Dendritic cell treated with granulocyte-macrophage colony-stimulating factor and Interleukin-4, amounts not matched to agents 40 ng/mL and 50 ng/mL, for 4 days (primary cell): ENCODE data around the gene CENPS.
"Not testable (repeated sequence)": the region's sequence is repeated elsewhere in the genome, so short reads cannot be mapped to it uniquely, and the experiment has no call there.

Experiments
- H3K27ac Mint-ChIP-seq: one replicate; pipeline ENCODE4 v1.8.0; 2022; ENCODE audit warnings: mild to moderate bottlenecking, mixed read lengths
- H3K27me3 Mint-ChIP-seq: one replicate; pipeline ENCODE4 v1.8.0; 2022; ENCODE audit warnings: mild to moderate bottlenecking, mixed read lengths
- H3K36me3 Mint-ChIP-seq: one replicate; pipeline ENCODE4 v1.8.0; 2022; ENCODE audit warnings: low read depth, mixed read lengths
- H3K4me1 Mint-ChIP-seq: one replicate; pipeline ENCODE4 v1.8.0; 2022; ENCODE audit warnings: low read depth, mixed read lengths
- H3K4me3 Mint-ChIP-seq: one replicate; pipeline ENCODE4 v1.8.0; 2022; ENCODE audit warnings: mild to moderate bottlenecking, moderate library complexity, mixed read lengths
- H3K9me3 Mint-ChIP-seq: one replicate; pipeline ENCODE4 v1.8.0; 2022; ENCODE audit warnings: mixed read lengths
- intact Hi-C: fragments of 100-400 bp; cut with micrococcal nuclease; formaldehyde crosslinking; loops from one replicate; pipeline ENCODE4 v1.15.0; 2022

The CENPS gene

DNA sequence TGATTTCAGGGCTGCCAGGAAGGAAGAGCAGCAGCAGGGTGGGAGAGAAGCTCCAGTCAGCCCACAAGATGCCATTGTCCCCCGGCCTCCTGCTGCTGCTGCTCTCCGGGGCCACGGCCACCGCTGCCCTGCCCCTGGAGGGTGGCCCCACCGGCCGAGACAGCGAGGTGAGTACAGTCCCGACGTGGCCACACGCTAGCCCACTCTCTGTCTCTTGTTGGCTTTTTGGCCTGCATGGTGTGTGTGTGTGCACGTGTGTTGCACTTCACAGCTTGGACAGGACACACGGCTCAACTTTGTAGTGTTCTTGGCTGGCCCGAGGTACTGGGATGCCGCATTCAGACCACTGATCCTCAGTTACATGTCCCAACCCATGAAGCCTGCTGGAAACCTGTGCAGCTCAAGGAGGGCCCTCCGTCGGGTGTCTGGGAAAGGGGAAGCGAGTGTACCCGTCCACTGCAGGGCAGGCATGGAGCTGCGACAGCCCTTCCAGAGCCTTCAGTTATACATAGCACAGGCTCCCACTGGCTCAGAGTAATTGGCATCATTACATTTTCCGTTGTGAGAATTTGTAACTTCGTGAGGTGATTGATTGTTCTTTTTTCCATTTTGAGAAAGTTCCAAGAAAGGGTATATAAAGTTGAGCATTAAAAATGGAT lies 20.1 kb downstream of the CENPS start:
- Mint-ChIP-seq H3K27me3 (peaks cover 14% of the 10 kb centered on the region), H3K4me3 (no peak overlapping the region), H3K4me1 (no peaks in the 10 kb centered on the region), H3K27ac (no peak overlapping the region), H3K9me3 (no peaks in the 10 kb centered on the region), H3K36me3 (no peaks in the 10 kb centered on the region)
- intact Hi-C loops: no loop called here

DNA sequence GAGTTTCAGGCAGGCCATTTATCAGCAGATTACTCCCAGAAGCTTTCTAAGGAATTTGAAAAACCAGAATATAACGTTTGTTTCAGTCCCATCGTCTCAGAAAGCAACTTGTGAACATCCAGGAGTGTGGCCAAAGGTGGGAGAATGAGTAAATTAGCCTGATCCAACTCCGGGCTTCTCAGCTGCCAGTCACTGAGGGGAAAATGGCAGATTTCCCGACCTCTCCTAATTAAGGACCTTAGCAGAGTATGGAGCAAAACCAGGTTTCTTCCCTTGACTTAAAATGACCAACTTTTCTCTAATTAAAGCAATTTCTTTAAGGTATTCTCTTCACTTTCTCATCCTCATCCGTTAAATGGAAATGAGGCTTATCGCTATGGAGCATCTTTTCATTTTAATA lies 20.6 kb downstream of the CENPS start:
- intact Hi-C loops: no loop called here
- Mint-ChIP-seq H3K36me3 (peaks cover under 1% of the 10 kb centered on the region), H3K4me3 (no peak overlapping the region), H3K27me3 (peaks cover 14% of the 10 kb centered on the region), H3K27ac (no peak overlapping the region), H3K4me1 (no peaks in the 10 kb centered on the region), H3K9me3 (no peaks in the 10 kb centered on the region)

DNA sequence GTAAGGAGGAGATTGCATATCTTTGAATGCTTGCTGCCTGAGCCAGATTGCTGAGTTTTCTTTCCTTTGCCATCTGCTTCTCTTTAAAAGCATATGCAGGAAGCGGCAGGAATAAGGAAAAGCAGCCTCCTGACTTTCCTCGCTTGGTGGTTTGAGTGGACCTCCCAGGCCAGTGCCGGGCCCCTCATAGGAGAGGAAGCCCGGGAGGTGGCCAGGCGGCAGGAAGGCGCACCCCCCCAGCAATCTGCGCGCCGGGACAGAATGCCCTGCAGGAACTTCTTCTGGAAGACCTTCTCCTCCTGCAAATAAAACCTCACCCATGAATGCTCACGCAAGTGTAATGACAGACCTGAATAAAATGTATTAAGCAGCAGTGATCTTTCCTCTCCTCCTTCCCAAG lies 21.1 kb downstream of the CENPS start:
- peaks cover 5% of the 10 kb centered on the region for H3K36me3 Mint-ChIP-seq
- H3K27me3 Mint-ChIP-seq: peaks cover 14% of the 10 kb centered on the region
- intact Hi-C loops: no loop called here
- no peak overlapping the region for H3K4me3 Mint-ChIP-seq
- H3K4me1 Mint-ChIP-seq: no peaks in the 10 kb centered on the region
- H3K27ac Mint-ChIP-seq: no peak overlapping the region
- H3K9me3 Mint-ChIP-seq: no peaks in the 10 kb centered on the region

DNA sequence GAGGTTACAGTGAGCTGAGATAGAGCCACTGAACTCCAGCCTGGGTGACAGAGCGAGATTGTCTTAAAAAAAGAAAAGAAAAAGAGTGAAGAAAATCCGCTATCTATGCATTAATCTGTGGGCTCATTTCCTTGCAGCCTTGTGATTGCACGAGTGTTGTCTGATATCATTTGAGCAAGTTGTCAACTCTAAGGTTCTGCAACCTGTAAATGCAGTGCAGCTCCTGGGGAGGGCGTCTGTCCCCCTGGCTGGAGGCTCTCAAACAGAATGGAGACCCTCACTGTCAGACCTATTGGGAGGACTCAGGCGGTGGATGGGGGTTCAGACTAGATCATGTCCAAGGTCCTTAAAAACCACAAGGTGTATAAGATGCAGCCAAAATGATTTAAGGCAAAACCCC lies 25.8 kb downstream of the CENPS start:
- H3K27me3 Mint-ChIP-seq: peaks cover 8% of the 10 kb centered on the region
- H3K9me3 Mint-ChIP-seq: no peaks in the 10 kb centered on the region
- peaks cover 31% of the 10 kb centered on the region for H3K36me3 Mint-ChIP-seq
- intact Hi-C loops: no loop called here
- no peak overlapping the region for H3K27ac Mint-ChIP-seq
- no peak overlapping the region for H3K4me3 Mint-ChIP-seq
- H3K4me1 Mint-ChIP-seq: no peaks in the 10 kb centered on the region

DNA sequence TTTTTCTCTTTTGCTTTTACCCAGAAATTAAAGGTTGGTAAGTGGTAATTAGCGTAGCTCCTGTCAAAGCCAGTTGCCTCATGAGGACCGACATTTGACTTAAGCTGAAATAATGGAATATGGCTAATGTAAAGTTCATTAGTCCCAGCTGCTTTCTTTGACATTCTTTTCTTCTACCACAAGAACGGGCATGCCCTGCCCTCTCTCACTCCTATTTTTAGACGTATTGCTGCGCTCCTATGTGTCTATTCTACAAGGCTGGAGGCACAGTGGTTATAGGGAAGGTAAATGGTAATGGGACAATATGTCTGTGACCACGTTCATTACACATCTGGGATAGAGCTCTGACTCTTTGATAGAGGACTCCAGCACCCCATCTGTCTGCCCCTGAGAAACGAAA lies 26.4 kb downstream of the CENPS start:
- H3K4me3 Mint-ChIP-seq: no peak overlapping the region
- H3K4me1 Mint-ChIP-seq: no peaks in the 10 kb centered on the region
- intact Hi-C loops: no loop called here
- peaks cover 37% of the 10 kb centered on the region for H3K36me3 Mint-ChIP-seq
- no peaks in the 10 kb centered on the region for H3K9me3 Mint-ChIP-seq
- no peak overlapping the region for H3K27ac Mint-ChIP-seq
- peaks cover 2% of the 10 kb centered on the region for H3K27me3 Mint-ChIP-seq

DNA sequence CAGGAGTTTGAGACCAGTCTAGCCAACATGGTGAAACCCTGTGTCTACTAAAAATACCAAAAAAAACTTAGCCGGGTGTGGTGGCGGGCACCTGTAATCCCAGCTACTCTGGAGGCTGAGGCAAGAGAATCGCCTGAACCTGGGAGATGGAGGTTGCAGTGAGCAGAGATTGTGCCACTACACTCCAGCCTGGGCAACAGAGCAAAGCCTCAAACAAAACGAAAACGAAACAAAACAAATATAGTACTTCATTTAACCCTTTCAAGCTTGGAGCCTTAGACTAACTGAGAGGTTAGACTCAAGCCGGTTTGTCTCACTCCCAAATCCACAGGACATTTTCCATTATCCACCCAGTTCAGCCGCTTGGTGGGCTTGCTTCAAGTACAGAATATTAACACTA lies 27.2 kb downstream of the CENPS start:
- H3K4me1 Mint-ChIP-seq, H3K4me3 Mint-ChIP-seq, H3K27ac Mint-ChIP-seq, H3K27me3 Mint-ChIP-seq, intact Hi-C loops, H3K9me3 Mint-ChIP-seq: not testable (repeated sequence)
- peaks cover 45% of the 10 kb centered on the region for H3K36me3 Mint-ChIP-seq

DNA sequence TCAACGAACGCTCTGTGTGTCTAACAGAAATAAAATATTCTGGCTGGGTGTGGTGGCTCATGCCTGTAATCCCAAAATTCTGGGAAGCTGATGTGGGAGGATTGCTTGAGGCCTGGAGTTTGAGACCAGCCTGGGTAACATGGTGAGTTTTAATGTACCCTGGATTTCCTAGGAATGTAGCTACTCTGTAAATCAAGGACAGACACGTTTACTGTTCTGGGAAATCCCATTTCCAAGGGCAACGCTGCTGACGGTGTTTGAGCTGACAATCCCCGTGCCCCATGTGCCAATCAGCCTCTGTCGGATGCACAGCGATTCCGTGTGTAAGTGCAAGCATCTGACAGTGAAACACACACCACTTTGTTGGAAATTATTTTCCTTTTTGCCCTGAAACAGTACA lies 27.6 kb downstream of the CENPS start:
- no peaks in the 10 kb centered on the region for H3K9me3 Mint-ChIP-seq
- H3K27me3 Mint-ChIP-seq: no peaks in the 10 kb centered on the region
- H3K4me1 Mint-ChIP-seq: no peaks in the 10 kb centered on the region
- H3K36me3 Mint-ChIP-seq: peaks cover 49% of the 10 kb centered on the region
- H3K27ac Mint-ChIP-seq: no peak overlapping the region
- intact Hi-C loops: no loop called here
- no peak overlapping the region for H3K4me3 Mint-ChIP-seq

DNA sequence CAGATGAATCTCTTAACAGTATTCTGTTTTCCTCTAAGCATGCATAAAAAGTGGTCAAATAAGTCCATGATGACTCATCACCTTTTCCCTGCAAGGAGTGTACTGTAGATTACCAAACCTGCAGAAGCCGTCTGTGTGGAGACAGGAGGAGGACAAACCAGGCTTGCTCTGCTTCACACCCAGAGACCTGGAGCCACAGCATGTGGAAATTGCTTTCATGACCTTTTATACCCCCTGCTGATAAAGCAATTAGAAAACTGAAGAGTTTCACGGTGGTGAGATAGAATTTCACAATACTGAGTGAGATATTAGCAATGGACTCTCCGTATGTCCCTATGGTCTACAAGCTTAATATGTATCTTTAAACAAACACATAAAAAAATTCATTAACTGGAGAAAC lies 29.0 kb downstream of the CENPS start:
- peaks cover 62% of the 10 kb centered on the region for H3K36me3 Mint-ChIP-seq
- no peak overlapping the region for H3K27ac Mint-ChIP-seq
- H3K27me3 Mint-ChIP-seq: no peaks in the 10 kb centered on the region
- no peaks in the 10 kb centered on the region for H3K4me1 Mint-ChIP-seq
- no peaks in the 10 kb centered on the region for H3K9me3 Mint-ChIP-seq
- intact Hi-C loops: no loop called here
- no peak overlapping the region for H3K4me3 Mint-ChIP-seq

DNA sequence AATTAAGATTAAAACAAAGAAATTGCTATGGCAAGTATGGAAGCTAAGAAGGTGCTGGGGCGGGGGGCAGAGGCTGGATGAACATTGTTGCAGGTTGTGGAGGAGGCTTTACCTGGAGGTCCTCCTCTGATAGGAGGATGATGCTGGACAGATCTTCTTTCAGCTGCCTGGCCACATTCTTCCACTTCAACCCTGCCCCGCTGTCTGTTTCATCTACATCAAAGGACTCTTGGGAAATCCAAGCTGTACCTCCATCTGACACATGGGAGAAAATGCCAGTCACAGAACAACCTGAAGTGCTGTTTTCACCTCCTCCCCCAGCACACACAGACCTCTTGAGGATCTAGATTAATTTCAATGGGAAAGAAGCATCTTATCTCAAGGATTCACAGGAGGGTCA lies 36.8 kb downstream of the CENPS start:
- no peak overlapping the region for H3K4me3 Mint-ChIP-seq
- H3K4me1 Mint-ChIP-seq: peaks cover 11% of the 10 kb centered on the region
- peaks cover 74% of the 10 kb centered on the region for H3K36me3 Mint-ChIP-seq
- intact Hi-C loops: no loop called here
- no peaks in the 10 kb centered on the region for H3K27me3 Mint-ChIP-seq
- no peaks in the 10 kb centered on the region for H3K9me3 Mint-ChIP-seq
- H3K27ac Mint-ChIP-seq: no peak overlapping the region

DNA sequence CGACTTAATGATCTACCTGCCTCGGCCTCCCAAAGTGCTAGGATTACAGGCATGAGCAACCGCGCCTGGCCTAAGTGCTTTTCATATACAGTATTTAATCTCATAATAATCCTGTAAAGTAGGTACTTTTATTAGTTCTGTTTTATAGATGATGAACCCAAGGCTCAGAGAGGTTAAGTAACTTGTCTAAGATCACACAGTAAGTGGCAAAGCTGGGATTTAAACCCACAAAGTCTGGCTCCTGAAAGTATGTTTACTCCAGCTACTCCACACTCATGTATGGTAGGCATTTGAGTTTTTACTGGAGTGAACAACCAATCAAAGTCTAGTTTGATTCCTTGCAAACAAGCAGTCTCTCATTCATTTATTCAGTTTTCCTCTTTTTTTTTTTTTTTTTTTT lies 39.8 kb downstream of the CENPS start:
- intact Hi-C loops: no loop called here

DNA sequence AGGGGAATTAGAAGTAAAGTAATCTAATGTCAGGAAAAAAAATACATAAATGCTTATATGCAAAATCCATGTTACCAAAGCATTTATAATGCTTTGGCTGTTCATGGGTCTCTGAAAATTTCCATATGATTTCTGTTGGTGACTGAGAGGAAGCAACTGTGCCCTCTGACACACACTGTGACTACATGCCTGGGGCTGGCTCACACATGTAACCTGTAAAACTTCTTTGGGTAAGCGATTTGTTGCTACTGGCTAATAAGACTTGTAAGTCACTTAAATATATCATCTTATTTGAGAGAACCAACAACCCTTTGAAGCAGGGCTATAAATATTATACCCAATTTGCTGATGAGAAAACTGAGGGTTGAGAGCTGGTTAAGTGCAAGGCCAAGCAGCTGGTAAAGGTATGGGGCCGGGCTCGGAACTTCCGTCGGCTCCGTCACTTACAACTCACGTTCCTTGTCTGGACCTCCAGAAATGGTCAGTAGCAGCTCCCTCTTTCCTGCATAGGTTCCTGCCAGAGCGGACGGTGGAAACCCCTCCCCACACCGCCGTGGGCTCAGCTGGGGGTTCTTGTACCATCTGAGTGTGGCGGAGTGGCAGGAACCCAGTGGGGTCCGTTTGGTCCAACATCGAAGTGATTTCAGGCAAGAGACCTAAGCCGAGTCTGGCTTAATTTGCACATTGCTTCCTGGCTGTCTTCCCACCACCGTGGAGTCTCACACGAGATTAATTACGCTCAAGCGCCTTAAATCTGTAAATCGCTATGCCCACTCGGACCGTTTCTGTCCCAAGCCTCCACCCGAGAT lies 41.4 kb downstream of the CENPS start:
- intact Hi-C loops: no loop called here
- peaks cover 34% of the 10 kb centered on the region for H3K4me1 Mint-ChIP-seq

More for the DNA sequence above, 39.8 kb downstream of the CENPS start:
- no peak overlapping the region for H3K27ac Mint-ChIP-seq
- peaks cover 19% of the 10 kb centered on the region for H3K4me1 Mint-ChIP-seq
- H3K9me3 Mint-ChIP-seq: no peaks in the 10 kb centered on the region
- H3K36me3 Mint-ChIP-seq: peaks cover 50% of the 10 kb centered on the region
- H3K27me3 Mint-ChIP-seq: no peaks in the 10 kb centered on the region
- H3K4me3 Mint-ChIP-seq: no peak overlapping the region

DNA sequence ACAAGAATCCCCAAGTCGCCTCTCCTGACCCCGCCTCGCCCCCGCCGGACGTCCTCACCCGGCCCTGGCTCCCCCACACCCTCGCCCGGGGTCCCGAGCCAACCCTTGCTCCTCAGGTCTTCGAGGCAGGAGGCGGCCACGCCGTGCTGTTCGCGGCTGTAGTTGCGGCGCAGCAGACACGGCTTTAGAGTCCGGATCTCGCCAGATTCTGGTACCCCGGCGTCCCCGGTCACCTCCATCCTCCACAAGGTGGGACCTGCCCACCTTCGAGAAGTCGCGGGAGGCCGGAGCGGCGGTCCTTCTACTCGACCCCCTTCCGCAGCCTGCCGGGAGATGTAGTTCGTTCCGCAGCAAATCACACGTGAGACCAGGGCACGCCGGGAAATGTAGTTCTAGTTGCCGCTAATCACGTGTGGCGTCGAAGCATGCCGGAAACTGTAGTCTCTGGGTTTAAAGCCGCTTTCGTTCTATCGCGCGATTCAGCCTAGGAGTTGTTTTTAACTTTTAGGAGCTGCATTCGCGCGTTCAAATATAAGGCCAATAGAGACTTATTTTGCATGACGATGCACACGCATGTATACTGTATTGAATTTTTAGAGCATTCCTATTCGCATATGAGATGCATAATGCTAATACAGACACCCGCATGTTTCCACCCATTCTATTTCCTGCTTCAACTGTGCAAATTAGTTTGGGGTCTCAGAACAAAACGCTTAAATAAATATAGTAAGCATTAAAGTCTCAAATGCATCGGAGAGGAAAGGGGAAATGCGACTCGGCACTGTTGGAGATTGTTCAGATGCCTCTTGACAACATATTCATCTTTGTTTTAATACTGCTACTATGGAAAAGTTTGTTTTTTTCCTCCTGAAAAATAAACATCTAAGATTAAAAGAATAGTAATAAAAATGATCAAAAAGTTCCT lies 42.2 kb downstream of the CENPS start, which contains the start of gene DFFA:
TSS of gene DFFA (minus strand) at position 310 of the 925 bp plus-strand sequence. CDS start at position 239, 71 bp downstream.
- Mint-ChIP-seq H3K4me3 (peak within 1 kb of the TSS; percentile 93), H3K27ac (peak within 1 kb of the TSS; percentile 89), H3K27me3 (no peaks in the 10 kb centered on the region), H3K4me1 (peaks cover 34% of the 10 kb centered on the region), H3K9me3 (no peaks in the 10 kb centered on the region), H3K36me3 (peaks cover 31% of the 10 kb centered on the region)
- intact Hi-C loops: no loop called here

More for the DNA sequence above, 41.4 kb downstream of the CENPS start:
- peaks cover 39% of the 10 kb centered on the region for H3K36me3 Mint-ChIP-seq
- H3K27me3 Mint-ChIP-seq: no peaks in the 10 kb centered on the region
- peak overlapping the region; percentile 89 for H3K27ac Mint-ChIP-seq
- H3K9me3 Mint-ChIP-seq: no peaks in the 10 kb centered on the region
- peak overlapping the region; percentile 93 for H3K4me3 Mint-ChIP-seq

DNA sequence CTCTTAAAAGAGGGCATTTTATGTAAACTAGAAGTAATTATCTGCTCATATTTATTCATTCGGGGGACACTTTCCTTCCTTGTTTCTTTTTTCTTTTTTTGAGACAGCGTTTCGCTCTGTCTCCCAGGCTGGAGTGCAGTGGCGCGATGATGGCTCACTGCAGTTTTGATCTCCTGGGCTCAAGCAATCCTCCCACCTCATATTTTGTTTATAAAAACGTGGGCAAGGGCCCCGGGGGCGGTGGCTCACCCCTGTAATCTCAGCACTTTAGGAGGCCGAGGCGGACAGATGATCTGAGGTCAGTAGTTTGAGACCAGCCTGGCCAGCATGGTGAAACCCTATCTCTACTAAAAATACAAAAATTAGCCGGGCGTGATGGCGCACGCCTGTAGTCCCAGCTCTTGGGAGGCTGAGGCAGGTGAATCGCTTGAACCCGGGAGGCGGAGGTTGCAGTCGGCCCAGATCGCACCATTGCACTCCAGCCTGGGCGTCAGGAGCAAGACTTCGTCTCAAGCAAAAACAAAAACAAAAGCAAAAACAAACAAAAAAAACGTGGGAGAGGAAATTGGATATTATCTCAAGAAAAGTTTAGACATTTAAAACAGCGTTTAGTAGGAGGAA lies 43.0 kb downstream of the CENPS start:
- Mint-ChIP-seq H3K4me3 (peak overlapping the region; percentile 6), H3K27ac (peak overlapping the region; percentile 89), H3K9me3 (no peaks in the 10 kb centered on the region), H3K27me3 (no peaks in the 10 kb centered on the region), H3K4me1 (peaks cover 34% of the 10 kb centered on the region), H3K36me3 (peaks cover 24% of the 10 kb centered on the region)
- intact Hi-C loops: no loop called here
